K562 (cell line): ENCODE measurements around the gene MC1R. TPM values are rescaled to one million over a fixed set of nuclear protein-coding genes. Genes with fewer than 3 reads are reported as not detected.

Source experiments
- CEBPB ChIP-seq: fragments of 450-650 bp; IDR thresholded peaks from 2 replicates; pipeline ENCODE4 v1.6.1; 2016; ENCODE audit warnings: missing genetic modification characterization, missing compliant biosample characterization
- CXXC5 ChIP-seq: fragments of 250-450 bp; sonication (Bioruptor Pico); IDR thresholded peaks from 2 replicates; pipeline ENCODE4 v1.8.0; 2022; ENCODE audit warnings: inconsistent platforms, mild to moderate bottlenecking, moderate library complexity
- DPF2 ChIP-seq: fragments of 450-650 bp; IDR thresholded peaks from 2 replicates; pipeline ENCODE4 v1.6.1; 2016
- HCFC1 ChIP-seq: IDR thresholded peaks from 2 replicates; pipeline ENCODE4 v1.6.1; 2012; ENCODE audit warnings: low read depth, low read length, improper control_type of control experiment
- JUN ChIP-seq, 2 experiments: sonication (generic) in 1 of 2; formaldehyde crosslinking in 1 of 2; IDR thresholded peaks; 2 replicates each; pipeline versions ENCODE4 v1.6.1 to v1.8.0; 2012 to 2022; ENCODE audit warnings: borderline replicate concordance in 2 of 2, mild to moderate bottlenecking in 2 of 2, improper control_type of control experiment in 1 of 2, low read depth in 1 of 2, low read length in 1 of 2, missing genetic modification reagents in 1 of 2
- KDM5B ChIP-seq: fragments of 200-600 bp; sonication (generic); IDR thresholded peaks from 2 replicates; pipeline ENCODE4 v1.6.1; 2012; ENCODE audit warnings: low read depth, mild to moderate bottlenecking, moderate library complexity, low read length, control low read depth, inconsistent platforms; ENCODE audit not compliant: insufficient replicate concordance
- ZNF449 ChIP-seq: fragments of 250-450 bp; sonication (Bioruptor Pico); IDR thresholded peaks from 2 replicates; pipeline ENCODE4 v1.8.0; 2022; ENCODE audit warnings: moderate library complexity, mild to moderate bottlenecking, inconsistent platforms
- polyA plus RNA-seq, 8 experiments: library from polyadenylated mRNA; depleted of rRNA in 4 of 8; stranded (reverse) in 5 of 8; unstranded in 3 of 8; fragments of >200 nt; fragmentation: Nextera tagmentation in 2 of 8; fragmentation: Illumina TruSeq in 1 of 8; extraction: Ambion mirVana in 2 of 8; extraction: Trizol in 1 of 8; gene quantifications; 2 replicates each; pipeline versions ENCODE4 v1.2.1 to v1.2.3, GENCODE V29; 2011 to 2014; ENCODE audit warnings: inconsistent platforms in 1 of 8, missing spikeins in 1 of 8
- total RNA-seq, 7 experiments: library from RNA; depleted of rRNA in 6 of 7; stranded (reverse); fragments of >200 nt in 6 of 7; fragmentation: Illumina TruSeq in 2 of 7; extraction: Trizol in 2 of 7; gene quantifications; 2 replicates each; pipeline versions ENCODE4 v1.2.1 to v1.2.3, GENCODE V29; 2011 to 2021; ENCODE audit warnings: low replicate concordance in 1 of 7
- TF ChIP-seq, protein P1 (sequence below), 3 experiments: fragments of 200-800 bp in 1 of 3; sonication (Bioruptor generic) in 1 of 3; sonication (generic) in 1 of 3; formaldehyde crosslinking in 1 of 3; IDR thresholded peaks; 2 replicates each; pipeline versions ENCODE4 v1.6.1 to v1.8.0; 2016 to 2022; ENCODE audit warnings: mild to moderate bottlenecking in 2 of 3, missing compliant biosample characterization in 2 of 3, missing genetic modification characterization in 2 of 3, missing genetic modification reagents in 1 of 3

The MC1R gene
- total and polyA plus RNA-seq, 9 of the 15 experiments (the other 6 are each of a cell fraction or from before 2014, with no cell fraction given), result 0.14 to 5.3 (median 2.5) TPM; not detected in 1

DNA sequence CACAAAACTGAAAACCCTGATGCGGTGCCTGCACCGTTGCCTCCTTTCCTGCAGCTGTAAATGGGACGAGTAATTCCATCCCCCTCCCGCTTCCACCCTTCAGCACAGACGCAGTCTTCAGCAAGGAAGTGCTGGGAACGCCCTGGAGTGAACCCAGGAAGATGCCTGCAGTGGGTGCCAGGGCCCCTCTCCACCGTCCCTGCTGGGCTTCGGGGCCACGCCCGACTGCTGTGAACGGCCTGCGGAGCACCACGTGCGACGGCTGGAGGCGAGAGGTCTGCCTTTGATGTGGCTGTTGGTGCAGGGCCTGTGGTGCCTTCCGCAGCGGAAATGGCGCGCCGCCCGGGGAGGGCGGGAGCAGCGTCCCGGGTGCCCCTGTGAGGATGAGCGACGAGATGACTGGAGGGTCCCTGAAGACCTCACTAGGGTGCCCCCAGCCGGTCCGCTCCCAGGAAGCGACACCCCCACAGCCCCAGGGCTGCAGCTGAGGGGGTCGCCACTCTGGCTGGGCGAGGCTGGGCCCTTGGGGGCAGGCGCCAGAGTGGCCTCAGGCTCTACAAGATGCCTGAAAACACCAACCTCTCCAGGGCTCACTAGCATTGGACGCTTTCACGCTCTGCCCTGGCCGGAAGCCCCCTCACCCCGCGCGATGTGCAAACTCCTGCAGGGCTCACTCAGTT is 749 bp upstream of the MC1R start (continued):
- TF ChIP-seq, protein P1, sequence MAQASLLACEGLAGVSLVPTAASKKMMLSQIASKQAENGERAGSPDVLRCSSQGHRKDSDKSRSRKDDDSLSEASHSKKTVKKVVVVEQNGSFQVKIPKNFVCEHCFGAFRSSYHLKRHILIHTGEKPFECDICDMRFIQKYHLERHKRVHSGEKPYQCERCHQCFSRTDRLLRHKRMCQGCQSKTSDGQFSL (CRISPR knock-in tag; IDR thresholded peaks at IDR 0.05), result 0 out of 2 replicates have a peak, but pooled peaks have one; percentile 52
- TF ChIP-seq, protein P1 (tag; IDR thresholded peaks at IDR 0.05), result no peak
- TF ChIP-seq CEBPB (no peak), KDM5B (peak; percentile 59), ZNF449 (CRISPR knock-in tag) (no peak), DPF2 (no peak), CXXC5 (peak; percentile 78), JUN (IDR thresholded peaks at IDR 0.05; ENCODE audit: borderline replicate concordance, low read depth, low read length) (peak; percentile 16; the same call in 1 of the 2 replicates), JUN (CRISPR knock-in tag; IDR thresholded peaks at IDR 0.05; ENCODE audit: borderline replicate concordance) (no peak), HCFC1 (0 out of 2 replicates have a peak, but pooled peaks have one; percentile 18)
